Right lobe of liver (tissue), 4 donors: ENCODE measurements around the gene PLXNA2.

Source experiments
- CTCF ChIP-seq, 4 donors: fragments of 200-600 bp in 3 of 4; fragments of 450-650 bp in 1 of 4; IDR thresholded peaks; one replicate each; pipeline versions ENCODE4 v1.5.1 to v1.8.0; 2016 to 2022; ENCODE audit warnings: antibody characterized with exemption in 4 of 4, mild to moderate bottlenecking in 2 of 4
- POLR2A ChIP-seq: fragments of 450-650 bp; IDR thresholded peaks from one replicate; pipeline ENCODE4 v1.6.1; 2017; ENCODE audit warnings: antibody characterized with exemption, mild to moderate bottlenecking
- donor health status: DM: no; HTN: no; CAD: no.
- donor health status: DM: no; HTN: no; CAD: no.
- donor health status: DM: no; HTN: yes; CAD: no.

DNA sequence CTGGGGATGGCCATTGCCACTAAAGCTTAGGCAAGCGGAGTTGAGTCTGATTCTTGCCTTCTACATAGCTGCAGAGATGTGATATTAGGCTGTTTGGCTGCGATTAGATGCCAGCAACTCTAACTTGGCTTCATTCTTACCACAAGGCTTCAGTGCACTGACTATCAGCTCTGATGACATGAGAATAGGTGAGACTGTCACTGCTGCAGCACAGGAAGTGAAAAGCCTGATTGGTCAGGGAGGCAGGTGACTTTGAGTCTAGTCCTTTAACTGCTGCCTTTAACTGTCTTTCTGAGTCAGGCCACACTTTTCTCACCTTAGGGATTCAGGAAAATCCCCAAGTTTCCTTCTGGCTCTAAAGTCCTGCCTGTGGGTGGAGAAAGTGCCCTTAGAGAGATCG lies 14.1 kb upstream of the PLXNA2 start:
- TF ChIP-seq CTCF (IDR thresholded peaks at IDR 0.05), result no peak
- TF ChIP-seq POLR2A, result no peak
